Caco-2 (cell line): Measurements from ENCODE around the gene PCK1. TPM values are rescaled to one million over a fixed set of nuclear protein-coding genes. Genes with fewer than 3 reads are reported as not detected.

Experiments used
- BruUV-seq: library from RNA; stranded (reverse); fragments of 400-500 nt; replicated peaks from 2 replicates; lab custom pipeline; 2021; lab: Mats Ljungman, UMichigan
- CTCF ChIA-PET: fragments of 300-600 bp; sonication (Branson Sonifier 250); formaldehyde crosslinking; loops from one replicate; lab custom pipeline; 2022; ENCODE audit warnings: antibody characterized with exemption; lab: Charles Lee
- POLR2A ChIA-PET: fragments of 300-600 bp; sonication (Branson Sonifier 250); formaldehyde crosslinking; loops from one replicate; lab custom pipeline; 2022; ENCODE audit warnings: antibody characterized with exemption; lab: Charles Lee
- DNase-seq, 2 experiments: peaks; one replicate each; pipeline versions ENCODE4 v3.0.0 to v3.0.0-alpha.2; 2020 to 2022
- H3K27me3 ChIP-seq: replicated peaks from 2 replicates; pipeline ENCODE4 v1.6.0; 2011; ENCODE audit warnings: low read length; ENCODE audit not compliant: control insufficient read depth, insufficient read depth
- H3K36me3 ChIP-seq: 2 replicates; pipeline ENCODE4 v1.5.1; 2011; ENCODE audit warnings: low read length; ENCODE audit not compliant: control insufficient read depth, insufficient read depth
- H3K4me1 ChIP-seq: fragments of 250-450 bp; sonication (Bioruptor Pico); 2 replicates; pipeline ENCODE4 v1.5.1; 2020; ENCODE audit warnings: mild to moderate bottlenecking
- H3K4me3 ChIP-seq: 2 replicates; pipeline ENCODE4 v1.5.1; 2011; ENCODE audit warnings: low read depth, mild to moderate bottlenecking, control low read depth, low read length
- H3K9me3 ChIP-seq: fragments of 250-450 bp; sonication (Bioruptor Pico); 2 replicates; pipeline ENCODE4 v1.5.1; 2020; ENCODE audit warnings: mild to moderate bottlenecking, moderate library complexity
- H3K27ac Mint-ChIP-seq: one replicate; pipeline ENCODE4 v1.8.0; 2022; ENCODE audit warnings: mixed read lengths; ENCODE audit not compliant: unreplicated experiment
- H3K27me3 Mint-ChIP-seq: one replicate; pipeline ENCODE4 v1.8.0; 2022; ENCODE audit warnings: mixed read lengths; ENCODE audit not compliant: insufficient read depth, unreplicated experiment
- H3K36me3 Mint-ChIP-seq: one replicate; pipeline ENCODE4 v1.8.0; 2022; ENCODE audit warnings: mild to moderate bottlenecking, mixed read lengths; ENCODE audit not compliant: insufficient read depth, unreplicated experiment
- H3K4me1 Mint-ChIP-seq: one replicate; pipeline ENCODE4 v1.8.0; 2022; ENCODE audit warnings: low read depth, mixed read lengths; ENCODE audit not compliant: unreplicated experiment
- H3K4me3 Mint-ChIP-seq: one replicate; pipeline ENCODE4 v1.8.0; 2022; ENCODE audit warnings: mild to moderate bottlenecking, moderate library complexity, mixed read lengths; ENCODE audit not compliant: unreplicated experiment
- H3K9me3 Mint-ChIP-seq: one replicate; pipeline ENCODE4 v1.8.0; 2022; ENCODE audit warnings: mixed read lengths; ENCODE audit not compliant: unreplicated experiment
- CTCF ChIP-seq, 2 experiments: fragments of 200-600 bp in 1 of 2; IDR thresholded peaks; 1 replicate in 1 of 2; 2 replicates in 1 of 2; pipeline versions ENCODE4 v1.5.1 to v1.8.0; 2011 to 2022; ENCODE audit warnings: antibody characterized with exemption in 1 of 2, control low read depth in 1 of 2, inconsistent platforms in 1 of 2, low read depth in 1 of 2, low read length in 1 of 2, mild to moderate bottlenecking in 1 of 2, moderate library complexity in 1 of 2; ENCODE audit not compliant: insufficient read depth in 1 of 2, severe bottlenecking in 1 of 2, unreplicated experiment in 1 of 2
- intact Hi-C: fragments of 100-400 bp; cut with micrococcal nuclease; formaldehyde crosslinking; loops from one replicate; pipeline ENCODE4 v1.10.0; 2022; ENCODE audit not compliant: unreplicated experiment
- total RNA-seq: library from RNA; stranded (reverse); gene quantifications from 2 replicates; pipeline ENCODE4 v1.2.3, GENCODE V29; 2022

PCK1 gene
- total RNA-seq, 1 experiment from 2014 or later, result not detected

DNA sequence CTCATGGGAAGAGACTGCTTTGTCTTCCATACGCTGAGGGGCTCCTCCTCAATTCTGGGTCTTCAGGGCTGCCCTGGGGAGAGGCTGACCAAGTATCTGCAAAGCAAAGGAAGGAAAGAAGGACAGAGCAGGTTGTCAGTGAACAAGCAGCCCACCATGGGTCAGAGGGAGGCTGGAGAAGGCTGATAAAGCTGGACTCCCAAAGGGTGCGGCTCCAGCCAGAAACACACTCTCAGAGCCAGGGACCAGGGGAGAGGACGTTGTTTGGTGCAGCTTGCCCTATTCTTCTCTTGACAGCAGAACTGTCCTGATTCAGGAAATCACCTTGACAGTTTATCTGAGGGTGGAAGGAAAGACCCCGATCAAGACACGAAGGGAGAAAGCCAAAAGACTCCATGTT, 25.6 kb upstream of the PCK1 start:
- Mint-ChIP-seq H3K9me3 (peaks cover 10% of the 10 kb centered on the region), H3K27ac (no peak overlapping the region)
- H3K27me3 ChIP-seq, result no peaks in the 10 kb centered on the region

DNA sequence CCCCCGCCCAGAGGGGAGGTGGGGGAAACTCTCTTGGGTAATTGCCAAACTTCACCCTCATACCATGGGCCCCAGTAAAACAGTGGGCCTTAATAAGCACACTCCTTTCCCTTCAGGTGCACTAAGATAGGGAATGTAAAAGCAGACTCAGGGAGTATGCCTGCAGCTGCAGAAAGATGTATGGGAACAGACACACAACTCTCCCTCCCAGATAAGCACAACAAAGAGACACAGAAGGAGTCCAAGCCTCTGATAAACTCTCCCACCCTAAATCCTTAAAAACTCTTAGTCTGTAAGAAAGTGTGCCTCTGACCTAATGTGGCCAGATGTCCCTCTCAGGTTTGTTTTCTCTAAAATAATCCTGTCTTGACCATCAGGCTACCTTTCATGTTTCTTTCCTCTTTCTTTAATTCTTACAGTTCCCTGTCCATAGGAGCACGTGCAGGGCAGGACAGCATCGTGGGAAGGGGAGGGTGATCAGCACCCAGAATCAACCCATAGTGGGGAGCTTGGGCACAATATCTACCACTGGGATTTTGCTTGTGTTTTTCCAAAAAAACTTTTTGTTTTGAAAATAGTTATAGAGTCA, 24.7 kb upstream of the PCK1 start:
- POLR2A ChIA-PET, result no interaction called here
- H3K36me3 Mint-ChIP-seq, result no peaks in the 10 kb centered on the region
- peaks cover 25% of the 10 kb centered on the region for H3K27me3 Mint-ChIP-seq
- Histone ChIP-seq H3K4me3 (no peak overlapping the region), H3K4me1 (no peaks in the 10 kb centered on the region), H3K36me3 (no peaks in the 10 kb centered on the region), H3K9me3 (peaks cover 19% of the 10 kb centered on the region; the same call in 1 of the 2 replicates), H3K27me3 (no peaks in the 10 kb centered on the region)
- CTCF ChIA-PET, result interaction anchor here (0.6 kb wide), 1 partner anchor 139 kb away, joined by 3 read pairs; no protein-coding TSS in a partner anchor
- no peak for DNase-seq
- BruUV-seq, result no TSS peak
- intact Hi-C loops, result no loop called here
- no peaks in the 10 kb centered on the region for H3K4me1 Mint-ChIP-seq
- peaks cover 10% of the 10 kb centered on the region for H3K9me3 Mint-ChIP-seq
- TF ChIP-seq CTCF (IDR thresholded peaks at IDR 0.05; ENCODE audit: insufficient read depth in 1 of 2, low read depth in 1 of 2, low read length in 1 of 2, severe bottlenecking in 1 of 2, unreplicated experiment in 1 of 2), result no peak
- no peak overlapping the region for H3K4me3 Mint-ChIP-seq
- no peak overlapping the region for H3K27ac Mint-ChIP-seq

More for the DNA sequence above, 25.6 kb upstream of the PCK1 start:
- intact Hi-C loops, result no loop called here
- no peak for TF ChIP-seq CTCF (IDR thresholded peaks at IDR 0.05; ENCODE audit: insufficient read depth in 1 of 2, low read depth in 1 of 2, low read length in 1 of 2, severe bottlenecking in 1 of 2, unreplicated experiment in 1 of 2)
- H3K4me3 ChIP-seq, result no peak overlapping the region
- H3K4me1 ChIP-seq, result no peaks in the 10 kb centered on the region
- CTCF ChIA-PET, result interaction anchor here (0.5 kb wide), 1 partner anchor 958 kb away, joined by 3 read pairs; no protein-coding TSS in a partner anchor
- H3K4me3 Mint-ChIP-seq, result no peak overlapping the region
- no peaks in the 10 kb centered on the region for H3K36me3 ChIP-seq
- DNase-seq, result no peak
- H3K4me1 Mint-ChIP-seq, result no peaks in the 10 kb centered on the region
- POLR2A ChIA-PET, result no interaction called here
- H3K9me3 ChIP-seq, result peaks cover 19% of the 10 kb centered on the region; the same call in 1 of the 2 replicates
- H3K27me3 Mint-ChIP-seq, result peaks cover 21% of the 10 kb centered on the region
- H3K36me3 Mint-ChIP-seq, result no peaks in the 10 kb centered on the region
- no TSS peak for BruUV-seq

GRCh38 chr20:57536771-57537724, 23.9 kb upstream of the PCK1 start:
- Histone ChIP-seq H3K4me3 (no peak overlapping the region), H3K4me1 (no peaks in the 10 kb centered on the region), H3K9me3 (peaks cover 19% of the 10 kb centered on the region; the same call in 1 of the 2 replicates), H3K27me3 (0 out of 2 replicates have a peak, but pooled peaks cover 1% of the 10 kb centered on the region), H3K36me3 (no peaks in the 10 kb centered on the region)
- Mint-ChIP-seq H3K36me3 (no peaks in the 10 kb centered on the region), H3K27ac (no peak overlapping the region), H3K4me1 (no peaks in the 10 kb centered on the region), H3K9me3 (peaks cover 10% of the 10 kb centered on the region), H3K4me3 (no peak overlapping the region), H3K27me3 (peaks cover 25% of the 10 kb centered on the region)
- TF ChIP-seq CTCF (IDR thresholded peaks at IDR 0.05; ENCODE audit: insufficient read depth in 1 of 2, low read depth in 1 of 2, low read length in 1 of 2, severe bottlenecking in 1 of 2, unreplicated experiment in 1 of 2), result no peak
- CTCF ChIA-PET, result interaction anchor here (1.1 kb wide), 1 partner anchor 59 kb away, joined by 4 read pairs; no protein-coding TSS in a partner anchor
- no peak for DNase-seq
- no TSS peak for BruUV-seq
- intact Hi-C loops, result no loop called here
- POLR2A ChIA-PET, result no interaction called here
